Measurements from ENCODE around the gene EPS8L2.

Gene EPS8L2

DNA sequence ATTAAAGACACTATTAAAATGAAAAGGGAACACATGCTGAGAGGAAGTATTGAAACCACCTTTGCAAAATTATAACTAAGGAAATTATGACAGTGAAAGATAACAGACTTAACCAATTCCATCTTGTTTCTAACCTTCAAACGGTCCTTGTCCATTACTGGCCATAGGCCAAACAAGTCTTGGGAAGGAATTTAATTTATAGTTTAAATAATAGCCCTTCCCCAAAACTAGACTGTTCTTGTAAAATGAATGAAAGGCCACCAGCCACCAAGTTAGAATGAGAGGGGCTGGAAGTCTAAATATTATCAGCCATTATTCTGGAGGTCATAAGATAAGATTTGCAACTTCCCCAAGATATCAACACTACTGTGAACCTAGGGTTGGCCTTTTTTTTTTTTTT, 39.4 kb downstream of the EPS8L2 start:
- Histone ChIP-seq H3K79me2 (ENCODE audit: insufficient read depth, low read length) (peaks cover 31% of the 10 kb centered on the region), H2AFZ (ENCODE audit: low read depth, low read length, severe bottlenecking) (no peak overlapping the region), H3F3A (ENCODE audit: insufficient read depth) (0 out of 2 replicates have a peak, but pooled peaks cover 6% of the 10 kb centered on the region), H3K9me2 (replicated peaks; ENCODE audit: insufficient read depth, low read length) (no peaks in the 10 kb centered on the region), H3K4me2 (ENCODE audit: low read depth, low read length, poor library complexity, severe bottlenecking) (no peak overlapping the region), H3K9me3 (ENCODE audit: insufficient read depth, low read length) (no peaks in the 10 kb centered on the region), H3K9ac (ENCODE audit: low read length) (no peak overlapping the region), H3K4me3 (ENCODE audit: insufficient read depth, low read length, poor library complexity, severe bottlenecking) (no peak overlapping the region), H3K27ac (ENCODE audit: low read depth, low read length) (no peak overlapping the region), H3K27me3 (ENCODE audit: low read length) (no peaks in the 10 kb centered on the region), H4K20me1 (ENCODE audit: low read depth, low read length) (0 out of 2 replicates have a peak, but pooled peaks cover 5% of the 10 kb centered on the region), H3K36me3 (ENCODE audit: low read length) (no peaks in the 10 kb centered on the region)
- TF ChIP-seq EZH2phosphoT487 (conservative IDR thresholded peaks at IDR 0.05; ENCODE audit: low read length) = no peak
- TF ChIP-seq, protein P1, sequence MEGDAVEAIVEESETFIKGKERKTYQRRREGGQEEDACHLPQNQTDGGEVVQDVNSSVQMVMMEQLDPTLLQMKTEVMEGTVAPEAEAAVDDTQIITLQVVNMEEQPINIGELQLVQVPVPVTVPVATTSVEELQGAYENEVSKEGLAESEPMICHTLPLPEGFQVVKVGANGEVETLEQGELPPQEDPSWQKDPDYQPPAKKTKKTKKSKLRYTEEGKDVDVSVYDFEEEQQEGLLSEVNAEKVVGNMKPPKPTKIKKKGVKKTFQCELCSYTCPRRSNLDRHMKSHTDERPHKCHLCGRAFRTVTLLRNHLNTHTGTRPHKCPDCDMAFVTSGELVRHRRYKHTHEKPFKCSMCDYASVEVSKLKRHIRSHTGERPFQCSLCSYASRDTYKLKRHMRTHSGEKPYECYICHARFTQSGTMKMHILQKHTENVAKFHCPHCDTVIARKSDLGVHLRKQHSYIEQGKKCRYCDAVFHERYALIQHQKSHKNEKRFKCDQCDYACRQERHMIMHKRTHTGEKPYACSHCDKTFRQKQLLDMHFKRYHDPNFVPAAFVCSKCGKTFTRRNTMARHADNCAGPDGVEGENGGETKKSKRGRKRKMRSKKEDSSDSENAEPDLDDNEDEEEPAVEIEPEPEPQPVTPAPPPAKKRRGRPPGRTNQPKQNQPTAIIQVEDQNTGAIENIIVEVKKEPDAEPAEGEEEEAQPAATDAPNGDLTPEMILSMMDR (IDR thresholded peaks at IDR 0.05; ENCODE audit: insufficient read depth, low read length, poor library complexity, severe bottlenecking) = no peak

DNA sequence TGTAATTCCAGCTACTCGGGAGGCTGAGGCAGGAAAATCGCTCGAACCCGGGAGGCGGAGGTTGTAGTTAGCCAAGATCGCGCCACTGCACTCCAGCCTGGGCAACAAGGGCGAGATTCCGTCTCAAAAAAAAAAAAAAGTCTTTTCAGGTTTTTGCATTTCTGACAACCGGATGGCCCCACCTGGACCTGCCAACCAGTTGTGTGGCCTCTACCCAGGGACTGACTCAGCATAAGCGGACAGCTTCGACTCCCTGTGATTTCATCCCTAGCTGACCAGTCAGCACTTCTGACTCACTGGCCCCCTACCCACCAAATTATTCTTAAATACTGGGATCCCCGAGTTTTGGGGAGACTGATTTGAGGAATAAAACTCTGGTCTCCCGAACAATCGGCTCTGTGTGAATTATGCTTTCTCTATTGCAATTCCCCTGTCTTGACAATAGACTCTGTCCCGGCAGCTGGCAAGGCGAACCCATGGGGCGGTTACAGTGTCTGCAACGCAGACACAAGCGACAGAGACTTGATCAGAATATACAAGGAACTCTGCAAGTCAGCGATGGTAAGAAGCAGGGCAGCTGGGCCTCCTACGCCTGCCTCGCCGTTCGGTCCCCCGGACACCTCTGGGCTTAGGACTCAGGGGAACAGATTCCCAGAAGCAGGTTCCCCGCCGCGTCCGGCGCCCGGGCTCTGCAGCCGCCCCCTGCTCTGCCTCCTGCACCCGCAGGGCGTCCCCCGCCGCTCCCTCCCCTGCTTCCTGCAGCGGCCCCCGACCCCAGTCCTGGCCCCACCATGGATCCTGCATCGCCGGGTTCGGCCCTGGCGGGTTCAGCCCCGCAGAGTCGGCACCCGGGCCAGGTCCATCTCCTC, 40.5 kb downstream of the EPS8L2 start:
- Histone ChIP-seq H3K9me3 (ENCODE audit: insufficient read depth, low read length) (no peaks in the 10 kb centered on the region), H3K36me3 (ENCODE audit: low read length) (no peaks in the 10 kb centered on the region), H2AFZ (ENCODE audit: low read depth, low read length, severe bottlenecking) (peak overlapping the region; percentile 64), H4K20me1 (ENCODE audit: low read depth, low read length) (0 out of 2 replicates have a peak, but pooled peaks cover 5% of the 10 kb centered on the region), H3K9ac (ENCODE audit: low read length) (peak overlapping the region; percentile 86), H3K27ac (ENCODE audit: low read depth, low read length) (no peak overlapping the region), H3K79me2 (ENCODE audit: insufficient read depth, low read length) (peaks cover 42% of the 10 kb centered on the region), H3K4me2 (ENCODE audit: low read depth, low read length, poor library complexity, severe bottlenecking) (peak overlapping the region; percentile 82), H3K4me3 (ENCODE audit: insufficient read depth, low read length, poor library complexity, severe bottlenecking) (peak overlapping the region; percentile 69), H3K27me3 (ENCODE audit: low read length) (no peaks in the 10 kb centered on the region), H3K9me2 (replicated peaks; ENCODE audit: insufficient read depth, low read length) (no peaks in the 10 kb centered on the region), H3F3A (ENCODE audit: insufficient read depth) (0 out of 2 replicates have a peak, but pooled peaks cover 6% of the 10 kb centered on the region)
- TF ChIP-seq, protein P1 (IDR thresholded peaks at IDR 0.05; ENCODE audit: insufficient read depth, low read length, poor library complexity, severe bottlenecking) = no peak
- no peak for TF ChIP-seq EZH2phosphoT487 (conservative IDR thresholded peaks at IDR 0.05; ENCODE audit: low read length)

DNA sequence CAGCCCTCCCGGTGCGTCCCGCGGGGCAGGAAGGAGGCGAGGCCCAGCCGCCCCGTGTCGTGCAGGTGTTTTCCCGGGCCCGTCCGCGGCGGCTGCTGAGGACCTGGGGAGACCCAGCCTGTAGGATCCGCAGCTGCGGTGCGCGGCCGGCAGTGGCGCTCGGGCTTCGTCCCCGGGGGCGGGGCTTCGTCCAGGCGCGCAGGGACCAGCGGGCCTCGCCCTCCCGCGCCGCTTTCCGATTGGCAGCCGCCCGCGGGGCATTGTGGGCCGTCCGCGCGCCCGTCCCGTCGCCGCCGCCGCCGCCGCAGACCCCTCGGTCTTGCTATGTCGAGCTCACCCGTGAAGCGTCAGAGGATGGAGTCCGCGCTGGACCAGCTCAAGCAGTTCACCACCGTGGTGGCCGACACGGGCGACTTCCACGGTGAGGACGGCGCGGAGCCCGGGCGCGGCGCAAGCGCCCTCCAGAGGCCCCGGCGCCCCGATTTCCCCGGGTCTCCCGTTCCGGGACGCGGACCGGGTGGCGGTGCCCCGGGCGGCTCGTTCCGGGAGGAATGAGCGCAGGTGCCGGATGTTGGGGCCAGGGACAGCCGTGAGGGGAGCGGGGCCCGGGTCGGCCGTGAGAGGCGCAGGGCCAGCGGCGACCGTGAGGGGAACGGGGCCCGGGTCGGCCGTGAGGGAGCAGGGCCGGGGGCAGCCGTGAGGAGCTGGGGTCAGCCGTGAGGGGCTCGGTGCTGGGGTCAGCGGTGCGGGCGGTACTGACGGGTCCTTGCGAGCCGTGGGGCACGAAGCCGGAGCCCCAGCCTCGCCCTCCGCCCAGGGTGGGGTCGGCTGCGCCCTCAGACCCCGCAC, 41.4 kb downstream of the EPS8L2 start, which contains the start of gene TALDO1:
TSS of gene TALDO1 (plus strand) at position 307 of the 849 bp plus-strand sequence. CDS start at position 325, 18 bp downstream.
- Histone ChIP-seq H3K27ac (ENCODE audit: low read depth, low read length) (peak within 1 kb of the TSS; percentile 55), H3K9me2 (replicated peaks; ENCODE audit: insufficient read depth, low read length) (no peaks in the 10 kb centered on the region), H3K79me2 (ENCODE audit: insufficient read depth, low read length) (peaks cover 50% of the 10 kb centered on the region), H3F3A (ENCODE audit: insufficient read depth) (0 out of 2 replicates have a peak, but pooled peaks cover 6% of the 10 kb centered on the region), H2AFZ (ENCODE audit: low read depth, low read length, severe bottlenecking) (peak within 1 kb of the TSS; percentile 64), H3K9me3 (ENCODE audit: insufficient read depth, low read length) (no peaks in the 10 kb centered on the region), H3K4me3 (ENCODE audit: insufficient read depth, low read length, poor library complexity, severe bottlenecking) (peak within 1 kb of the TSS; percentile 69), H3K4me2 (ENCODE audit: low read depth, low read length, poor library complexity, severe bottlenecking) (peak within 1 kb of the TSS; percentile 82), H3K27me3 (ENCODE audit: low read length) (no peaks in the 10 kb centered on the region), H3K36me3 (ENCODE audit: low read length) (no peaks in the 10 kb centered on the region), H4K20me1 (ENCODE audit: low read depth, low read length) (0 out of 2 replicates have a peak, but pooled peaks cover 5% of the 10 kb centered on the region), H3K9ac (ENCODE audit: low read length) (peak within 1 kb of the TSS; percentile 86)
- no peak for TF ChIP-seq EZH2phosphoT487 (conservative IDR thresholded peaks at IDR 0.05; ENCODE audit: low read length)
- TF ChIP-seq, protein P1 (IDR thresholded peaks at IDR 0.05; ENCODE audit: insufficient read depth, low read length, poor library complexity, severe bottlenecking) = no peak
